ENCODE results near the gene PI16. TPM values are rescaled to one million over a fixed set of nuclear protein-coding genes. Genes with fewer than 3 reads are reported as not detected.
"Not testable (repeated sequence)": the region's sequence is repeated elsewhere in the genome, so short reads cannot be mapped to it uniquely, and the experiment has no call there.

The PI16 gene
- total and polyA plus RNA-seq, 2 experiments from 2014 or later, result 0.50 TPM; not detected in 1

DNA sequence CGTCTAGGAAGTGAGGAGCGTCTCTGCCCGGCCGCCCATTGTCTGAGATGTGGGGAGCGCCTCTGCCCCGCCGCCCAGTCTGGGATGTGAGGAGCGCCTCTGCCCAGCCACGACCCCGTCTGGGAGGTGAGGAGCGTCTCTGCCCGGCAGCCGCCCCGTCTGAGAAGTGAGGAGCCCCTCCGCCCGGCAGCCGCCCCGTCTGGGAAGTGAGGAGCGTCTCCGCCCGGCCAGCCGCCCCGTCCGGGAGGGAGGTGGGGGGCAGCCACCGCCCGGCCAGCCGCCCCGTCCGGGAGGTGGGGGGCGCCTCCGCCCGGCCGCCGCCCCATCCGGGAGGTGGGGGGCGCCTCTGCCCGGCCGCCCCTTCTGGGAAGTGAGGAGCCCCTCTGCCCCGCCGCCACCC, 13.0 kb upstream of the PI16 start:
- not testable (repeated sequence) for H3K36me3 Mint-ChIP-seq (ENCODE audit: low read depth); H3K4me3 ChIP-seq; H3K4me2 ChIP-seq; H3K4me3 Mint-ChIP-seq; H3F3A ChIP-seq (replicated peaks; ENCODE audit: low read depth); H2AFZ ChIP-seq; H4K20me1 ChIP-seq (replicated peaks; ENCODE audit: insufficient read depth); H3K4me1 ChIP-seq (ENCODE audit: insufficient read depth); H3K27ac ChIP-seq (ENCODE audit: low read depth); H3K27ac Mint-ChIP-seq; H3K27me3 ChIP-seq (ENCODE audit: insufficient read depth); ATAC-seq; H3K36me3 ChIP-seq (ENCODE audit: insufficient read depth); H3K79me2 ChIP-seq (replicated peaks; ENCODE audit: insufficient read depth); H3K9me2 ChIP-seq (ENCODE audit: insufficient read depth); DNase-seq (ENCODE audit: low spot score); H3K9me3 Mint-ChIP-seq; H3K4me1 Mint-ChIP-seq
- peaks cover 11% of the 10 kb centered on the region for H3K27me3 Mint-ChIP-seq (ENCODE audit: insufficient read depth, low read depth, poor library complexity)

- H3K27ac Mint-ChIP-seq; H3K27me3 ChIP-seq (ENCODE audit: insufficient read depth): not testable (repeated sequence)
- peaks cover 11% of the 10 kb centered on the region for H3K27me3 Mint-ChIP-seq (ENCODE audit: insufficient read depth, low read depth, poor library complexity)
These were observed 12.2 kb upstream of the PI16 start for GRCh38 chr6:36942329-36942728.

GRCh38 chr6:36944650-36945049, 9.9 kb upstream of the PI16 start:
- H3F3A ChIP-seq (replicated peaks; ENCODE audit: low read depth), result no peaks in the 10 kb centered on the region
- DNase-seq (ENCODE audit: low spot score) (no peak), ATAC-seq (no peak)
- no peaks in the 10 kb centered on the region for H3K9me2 ChIP-seq (ENCODE audit: insufficient read depth)
- no peak overlapping the region for H3K27ac ChIP-seq (ENCODE audit: low read depth)
- H3K27me3 ChIP-seq (ENCODE audit: insufficient read depth), result no peaks in the 10 kb centered on the region
- peaks cover 5% of the 10 kb centered on the region for H3K27me3 Mint-ChIP-seq (ENCODE audit: insufficient read depth, low read depth, poor library complexity)
- no peak overlapping the region for H3K4me3 Mint-ChIP-seq
- no peak overlapping the region for H3K4me2 ChIP-seq
- H3K27ac Mint-ChIP-seq, result no peak overlapping the region
- no peaks in the 10 kb centered on the region for H3K36me3 ChIP-seq (ENCODE audit: insufficient read depth)
- H3K4me1 Mint-ChIP-seq, result peaks cover 13% of the 10 kb centered on the region
- peak overlapping the region; percentile 47; the same call in 1 of the 2 replicates for H2AFZ ChIP-seq
- peaks cover 4% of the 10 kb centered on the region; the same call in 2 of the 3 replicates for H3K36me3 Mint-ChIP-seq (ENCODE audit: low read depth)
- peaks cover 20% of the 10 kb centered on the region for H3K4me1 ChIP-seq (ENCODE audit: insufficient read depth)
- no peaks in the 10 kb centered on the region for H4K20me1 ChIP-seq (replicated peaks; ENCODE audit: insufficient read depth)
- no peaks in the 10 kb centered on the region for H3K79me2 ChIP-seq (replicated peaks; ENCODE audit: insufficient read depth)
- H3K9me3 Mint-ChIP-seq, result peaks cover 10% of the 10 kb centered on the region
- no peak overlapping the region for H3K4me3 ChIP-seq
- TF ChIP-seq JUNB (IDR thresholded peaks at IDR 0.05; ENCODE audit: unreplicated experiment), result no peak
- TF ChIP-seq POLR2AphosphoS5 (IDR thresholded peaks at IDR 0.05; ENCODE audit: low read depth), result no peak
- TF ChIP-seq CREB1 (CRISPR knock-in tag; IDR thresholded peaks at IDR 0.05; ENCODE audit: low read depth), result no peak
- no peak for TF ChIP-seq ZNF462 (CRISPR knock-in tag; IDR thresholded peaks at IDR 0.05)
- no peak for TF ChIP-seq ZNF331 (CRISPR knock-in tag; IDR thresholded peaks at IDR 0.05; ENCODE audit: low read depth)
- TF ChIP-seq, protein P1, sequence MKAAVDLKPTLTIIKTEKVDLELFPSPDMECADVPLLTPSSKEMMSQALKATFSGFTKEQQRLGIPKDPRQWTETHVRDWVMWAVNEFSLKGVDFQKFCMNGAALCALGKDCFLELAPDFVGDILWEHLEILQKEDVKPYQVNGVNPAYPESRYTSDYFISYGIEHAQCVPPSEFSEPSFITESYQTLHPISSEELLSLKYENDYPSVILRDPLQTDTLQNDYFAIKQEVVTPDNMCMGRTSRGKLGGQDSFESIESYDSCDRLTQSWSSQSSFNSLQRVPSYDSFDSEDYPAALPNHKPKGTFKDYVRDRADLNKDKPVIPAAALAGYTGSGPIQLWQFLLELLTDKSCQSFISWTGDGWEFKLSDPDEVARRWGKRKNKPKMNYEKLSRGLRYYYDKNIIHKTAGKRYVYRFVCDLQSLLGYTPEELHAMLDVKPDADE (IDR thresholded peaks at IDR 0.05), result no peak
- no peak for TF ChIP-seq CTCF (conservative IDR thresholded peaks at IDR 0.05; ENCODE audit: low read depth in 2 of 2)
- TF ChIP-seq EZH2phosphoT487 (IDR thresholded peaks at IDR 0.05; ENCODE audit: unreplicated experiment), result no peak
- no peak for TF ChIP-seq NANOG (IDR thresholded peaks at IDR 0.05; ENCODE audit: borderline replicate concordance)

More at GRCh38 chr6:36942329-36942728, 12.2 kb upstream of the PI16 start:
- H3K36me3 ChIP-seq (ENCODE audit: insufficient read depth); H4K20me1 ChIP-seq (replicated peaks; ENCODE audit: insufficient read depth); H2AFZ ChIP-seq; H3K36me3 Mint-ChIP-seq (ENCODE audit: low read depth); H3K9me3 Mint-ChIP-seq; H3K9me2 ChIP-seq (ENCODE audit: insufficient read depth); H3F3A ChIP-seq (replicated peaks; ENCODE audit: low read depth); H3K79me2 ChIP-seq (replicated peaks; ENCODE audit: insufficient read depth); DNase-seq (ENCODE audit: low spot score); H3K4me1 Mint-ChIP-seq; H3K4me3 ChIP-seq; H3K27ac ChIP-seq (ENCODE audit: low read depth); H3K4me1 ChIP-seq (ENCODE audit: insufficient read depth); ATAC-seq; H3K4me3 Mint-ChIP-seq; H3K4me2 ChIP-seq: not testable (repeated sequence)

All from GM23338 (cell line).